PC-3 (cell line): ENCODE measurements around the gene TPPP3. TPM values are rescaled to one million over a fixed set of nuclear protein-coding genes. Genes with fewer than 3 reads are reported as not detected.
A peak's percentile ranks its signal among the peaks of the same experiment; 100 is the strongest.

Source experiments
- ATAC-seq: fragments of 200-7000 bp; cut with Tn5 transposase; 2 replicates; pipeline ENCODE4 v1.9.1; 2020; ENCODE audit warnings: mild to moderate bottlenecking, moderate library complexity
- BruUV-seq: library from RNA; stranded (reverse); fragments of 400-500 nt; replicated peaks from 2 replicates; lab custom pipeline; 2021; lab: Mats Ljungman, UMichigan
- CTCF ChIA-PET: fragments of 300-600 bp; sonication (Branson Sonifier 250); formaldehyde crosslinking; loops from one replicate; lab custom pipeline; 2022; ENCODE audit warnings: antibody characterized with exemption; lab: Charles Lee
- POLR2A ChIA-PET: fragments of 300-600 bp; sonication (Branson Sonifier 250); formaldehyde crosslinking; loops from one replicate; lab custom pipeline; 2022; ENCODE audit warnings: antibody characterized with exemption; ENCODE audit not compliant: unreplicated experiment; lab: Charles Lee
- DNase-seq: peaks from one replicate; pipeline ENCODE4 v3.0.0-alpha.2; 2015
- H2AFZ ChIP-seq: fragments of 300-600 bp; sonication (generic); 2 replicates; pipeline ENCODE4 v1.6.0; 2016; ENCODE audit warnings: antibody characterized with exemption, low read length
- H3F3A ChIP-seq: fragments of 300-600 bp; sonication (generic); one replicate; pipeline ENCODE4 v1.6.0; 2017; ENCODE audit warnings: antibody characterized with exemption, low read length, control low read depth, mild to moderate bottlenecking; ENCODE audit not compliant: unreplicated experiment
- H3K27ac ChIP-seq: fragments of 300-600 bp; sonication (generic); 2 replicates; pipeline ENCODE4 v1.5.1; 2016; ENCODE audit warnings: mild to moderate bottlenecking, low read length
- H3K27me3 ChIP-seq: fragments of 300-600 bp; sonication (generic); 2 replicates; pipeline ENCODE4 v1.6.1; 2016; ENCODE audit warnings: low read length, mixed read lengths
- H3K36me3 ChIP-seq: fragments of 300-600 bp; sonication (generic); 2 replicates; pipeline ENCODE4 v1.6.1; 2016; ENCODE audit warnings: low read depth, mixed run types, low read length, mixed read lengths
- H3K4me1 ChIP-seq: fragments of 300-600 bp; sonication (generic); 2 replicates; pipeline ENCODE4 v1.5.1; 2016; ENCODE audit warnings: low read length; ENCODE audit not compliant: insufficient read depth
- H3K4me2 ChIP-seq: fragments of 300-600 bp; sonication (generic); 2 replicates; pipeline ENCODE4 v1.6.0; 2016; ENCODE audit warnings: low read length
- H3K4me3 ChIP-seq: fragments of 300-600 bp; sonication (generic); 2 replicates; pipeline ENCODE4 v1.5.1; 2016; ENCODE audit warnings: mild to moderate bottlenecking, low read length, mixed read lengths
- H3K79me2 ChIP-seq: fragments of 300-600 bp; sonication (generic); 2 replicates; pipeline ENCODE4 v1.6.1; 2017; ENCODE audit warnings: low read length, mixed read lengths
- H3K9ac ChIP-seq: fragments of 300-600 bp; sonication (generic); 2 replicates; pipeline ENCODE4 v1.6.0; 2016; ENCODE audit warnings: mild to moderate bottlenecking, low read length
- H3K9me2 ChIP-seq: fragments of 300-600 bp; sonication (generic); replicated peaks from 2 replicates; pipeline ENCODE4 v1.6.1; 2016; ENCODE audit warnings: mixed run types, low read length, mixed read lengths
- H3K9me3 ChIP-seq: fragments of 300-600 bp; sonication (generic); 2 replicates; pipeline ENCODE4 v1.6.1; 2016; ENCODE audit warnings: low read length, mixed read lengths
- H4K20me1 ChIP-seq: fragments of 300-600 bp; sonication (generic); 2 replicates; pipeline ENCODE4 v1.6.1; 2016; ENCODE audit warnings: low read length, mixed read lengths
- CTCF ChIP-seq: fragments of 300-600 bp; sonication (generic); conservative IDR thresholded peaks from 2 replicates; pipeline ENCODE4 v1.5.1; 2017; ENCODE audit warnings: antibody characterized with exemption, low read depth, mild to moderate bottlenecking, low read length
- EZH2 ChIP-seq: fragments of 300-600 bp; sonication (generic); IDR thresholded peaks from one replicate; pipeline ENCODE4 v1.6.1; 2017; ENCODE audit warnings: antibody characterized with exemption, mild to moderate bottlenecking, low read length; ENCODE audit not compliant: unreplicated experiment
- EZH2phosphoT487 ChIP-seq: fragments of 300-600 bp; sonication (generic); IDR thresholded peaks from 2 replicates; pipeline ENCODE4 v1.6.1; 2018; ENCODE audit warnings: mild to moderate bottlenecking, antibody characterized with exemption, low read length, borderline replicate concordance
- intact Hi-C: fragments of 100-400 bp; cut with micrococcal nuclease; formaldehyde crosslinking; loops from 2 replicates; pipeline ENCODE4 v1.9.0; 2023
- total RNA-seq: library from RNA; depleted of rRNA; stranded (reverse); fragments of >200 nt; gene quantifications from 2 replicates; pipeline ENCODE4 v1.2.3, GENCODE V29; 2014

TPPP3 gene
- total RNA-seq, 1 experiment from 2014 or later: not detected

GRCh38 chr16:67429053-67429798, 35.9 kb upstream of the TPPP3 start:
- ChIA-PET POLR2A (no interaction called here), CTCF (interaction anchor here (1.4 kb wide), 1 partner anchor 169 kb away, joined by 6 read pairs; no protein-coding TSS in a partner anchor)
- DNase-seq (no peak), ATAC-seq (no peak)
- H3K9me3 ChIP-seq: no peaks in the 10 kb centered on the region
- H3F3A ChIP-seq: no peaks in the 10 kb centered on the region
- H3K79me2 ChIP-seq: no peaks in the 10 kb centered on the region
- no peak for TF ChIP-seq EZH2phosphoT487
- no peak for TF ChIP-seq EZH2
- no peak for TF ChIP-seq CTCF
- H2AFZ ChIP-seq: no peak overlapping the region
- no peaks in the 10 kb centered on the region for H4K20me1 ChIP-seq
- H3K9ac ChIP-seq: no peak overlapping the region
- no peaks in the 10 kb centered on the region for H3K36me3 ChIP-seq
- H3K4me2 ChIP-seq: peak overlapping the region; percentile 88
- no peak overlapping the region for H3K27ac ChIP-seq
- no TSS peak for BruUV-seq
- H3K9me2 ChIP-seq: no peaks in the 10 kb centered on the region
- H3K4me3 ChIP-seq: no peak overlapping the region
- H3K4me1 ChIP-seq: peaks cover 3% of the 10 kb centered on the region
- H3K27me3 ChIP-seq: no peaks in the 10 kb centered on the region
- intact Hi-C loops: no loop called here

GRCh38 chr16:67428146-67428731, 34.9 kb upstream of the TPPP3 start:
- H3K4me1 ChIP-seq: peaks cover 3% of the 10 kb centered on the region
- TF ChIP-seq EZH2phosphoT487: no peak
- TF ChIP-seq CTCF: peak; percentile 73
- DNase-seq (peak; percentile 71), ATAC-seq (peak; percentile 57)
- H3K9me2 ChIP-seq: no peaks in the 10 kb centered on the region
- no peak overlapping the region for H3K4me3 ChIP-seq
- H3K27ac ChIP-seq: no peak overlapping the region
- no peaks in the 10 kb centered on the region for H3F3A ChIP-seq
- POLR2A ChIA-PET: no interaction called here
- no peaks in the 10 kb centered on the region for H3K36me3 ChIP-seq
- no peaks in the 10 kb centered on the region for H3K9me3 ChIP-seq
- no TSS peak for BruUV-seq
- no peak overlapping the region for H3K4me2 ChIP-seq
- no peak overlapping the region for H2AFZ ChIP-seq
- no peak overlapping the region for H3K9ac ChIP-seq
- CTCF ChIA-PET: interaction anchor here (0.6 to 1.4 kb wide), 7 partner anchors 11 to 168 kb away, joined by 3 to 6 read pairs (median 3); partner anchors contain the start of gene ZDHHC1
- intact Hi-C loops: no loop called here
- no peaks in the 10 kb centered on the region for H3K27me3 ChIP-seq
- H3K79me2 ChIP-seq: no peaks in the 10 kb centered on the region
- H4K20me1 ChIP-seq: no peaks in the 10 kb centered on the region

GRCh38 chr16:67426950-67427349, 33.7 kb upstream of the TPPP3 start:
- no TSS peak for BruUV-seq
- CTCF ChIA-PET: interaction anchor here (0.9 kb wide), 1 partner anchor 166 kb away, joined by 3 read pairs; no protein-coding TSS in a partner anchor
- H3K27ac ChIP-seq: no peak overlapping the region
- H3K36me3 ChIP-seq: no peaks in the 10 kb centered on the region
- TF ChIP-seq CTCF (no peak), EZH2 (no peak), EZH2phosphoT487 (no peak)
- DNase-seq (no peak), ATAC-seq (no peak)
- peaks cover 3% of the 10 kb centered on the region for H3K4me1 ChIP-seq
- no peaks in the 10 kb centered on the region for H3K9me2 ChIP-seq
- H3K4me2 ChIP-seq: no peak overlapping the region
- H3K27me3 ChIP-seq: no peaks in the 10 kb centered on the region
- intact Hi-C loops: no loop called here
- no peak overlapping the region for H2AFZ ChIP-seq
- H3K9ac ChIP-seq: no peak overlapping the region
- no peaks in the 10 kb centered on the region for H3K79me2 ChIP-seq
- H3K9me3 ChIP-seq: no peaks in the 10 kb centered on the region
- POLR2A ChIA-PET: no interaction called here
- no peaks in the 10 kb centered on the region for H4K20me1 ChIP-seq
- no peak overlapping the region for H3K4me3 ChIP-seq
- H3F3A ChIP-seq: no peaks in the 10 kb centered on the region
